ENCODE measurements around the gene RBCK1. TPM values are rescaled to one million over a fixed set of nuclear protein-coding genes. Genes with fewer than 3 reads are reported as not detected.

Gene RBCK1
- polyA plus RNA-seq, 1 experiment: 57.4 TPM

- Histone ChIP-seq H3K27ac (ENCODE audit: low read depth, low read length) (no peak overlapping the region), H3K4me3 (ENCODE audit: low read depth, low read length) (no peak overlapping the region), H3K9me3 (ENCODE audit: control insufficient read depth, insufficient read depth, low read length) (no peaks in the 10 kb centered on the region), H3K27me3 (ENCODE audit: control insufficient read depth, insufficient read depth, low read length) (no peaks in the 10 kb centered on the region)
- ChIA-PET CTCF (interaction anchor here (0.6 to 0.8 kb wide), 3 partner anchors 61 to 80 kb away, joined by 3 to 5 read pairs (median 3); no protein-coding TSS in a partner anchor), POLR2A (no interaction called here)
- DNase-seq (ENCODE audit: low read depth, low spot score): no peak
- no peak for TF ChIP-seq CTCF (IDR thresholded peaks at IDR 0.05; ENCODE audit: low read depth, low read length)
Observed at GRCh38 chr20:433300-433975, 25.3 kb downstream of the RBCK1 start.

- Histone ChIP-seq H3K27ac (ENCODE audit: low read depth, low read length) (no peak overlapping the region), H3K9me3 (ENCODE audit: control insufficient read depth, insufficient read depth, low read length) (no peaks in the 10 kb centered on the region), H3K27me3 (ENCODE audit: control insufficient read depth, insufficient read depth, low read length) (no peaks in the 10 kb centered on the region), H3K4me3 (ENCODE audit: low read depth, low read length) (no peak overlapping the region)
- no peak for TF ChIP-seq CTCF (IDR thresholded peaks at IDR 0.05; ENCODE audit: low read depth, low read length)
- DNase-seq (ENCODE audit: low read depth, low spot score): no peak
- CTCF ChIA-PET: interaction anchor here (0.6 to 0.9 kb wide), 2 partner anchors 62 to 72 kb away, joined by 3 to 5 read pairs; no protein-coding TSS in a partner anchor
- POLR2A ChIA-PET: no interaction called here
Observed at GRCh38 chr20:434221-434620, 26.1 kb downstream of the RBCK1 start.

- Histone ChIP-seq H3K27ac (ENCODE audit: low read depth, low read length) (no peak overlapping the region), H3K9me3 (ENCODE audit: control insufficient read depth, insufficient read depth, low read length) (no peaks in the 10 kb centered on the region), H3K4me3 (ENCODE audit: low read depth, low read length) (no peak overlapping the region), H3K27me3 (ENCODE audit: control insufficient read depth, insufficient read depth, low read length) (no peaks in the 10 kb centered on the region)
- no peak for DNase-seq (ENCODE audit: low read depth, low spot score)
- TF ChIP-seq CTCF (IDR thresholded peaks at IDR 0.05; ENCODE audit: low read depth, low read length): no peak
- ChIA-PET POLR2A (interaction anchor here (0.6 kb wide), 1 partner anchor 34 kb away, joined by 6 read pairs; no protein-coding TSS in a partner anchor), CTCF (interaction anchor here (0.9 kb wide), 1 partner anchor 73 kb away, joined by 3 read pairs; no protein-coding TSS in a partner anchor)
Observed at GRCh38 chr20:434661-435419, 26.7 kb downstream of the RBCK1 start.

GRCh38 chr20:435558-435957 lies 27.5 kb downstream of the RBCK1 start:
- TF ChIP-seq CTCF (IDR thresholded peaks at IDR 0.05; ENCODE audit: low read depth, low read length): no peak
- peak overlapping the region; percentile 31 for H3K27ac ChIP-seq (ENCODE audit: low read depth, low read length)
- ChIA-PET CTCF (interaction anchor here (0.9 kb wide), 1 partner anchor 43 kb away, joined by 3 read pairs; no protein-coding TSS in a partner anchor), POLR2A (interaction anchor here (0.6 kb wide), 2 partner anchors 34 to 169 kb away, joined by 3 to 6 read pairs; no protein-coding TSS in a partner anchor)
- no peaks in the 10 kb centered on the region for H3K9me3 ChIP-seq (ENCODE audit: control insufficient read depth, insufficient read depth, low read length)
- no peak overlapping the region for H3K4me3 ChIP-seq (ENCODE audit: low read depth, low read length)
- no peaks in the 10 kb centered on the region for H3K27me3 ChIP-seq (ENCODE audit: control insufficient read depth, insufficient read depth, low read length)
- DNase-seq (ENCODE audit: low read depth, low spot score): no peak
